Mucosa of rectum (tissue), 2 donors: ENCODE results near the gene IL17RA.

Experiments
- H3K27ac ChIP-seq, 2 donors: one replicate each; pipeline ENCODE4 v1.7.0; 2013; ENCODE audit warnings: inconsistent platforms in 2 of 2, low read depth in 2 of 2, low read length in 2 of 2
- H3K27me3 ChIP-seq, 2 donors: one replicate each; pipeline ENCODE4 v1.7.0; 2013; ENCODE audit warnings: low read length in 2 of 2; ENCODE audit not compliant: control insufficient read depth in 2 of 2, insufficient read depth in 2 of 2
- H3K36me3 ChIP-seq, 2 donors: one replicate each; pipeline ENCODE4 v1.7.0; 2013; ENCODE audit warnings: low read length in 2 of 2; ENCODE audit not compliant: control insufficient read depth in 2 of 2, insufficient read depth in 2 of 2
- H3K4me1 ChIP-seq, 2 donors: one replicate each; pipeline ENCODE4 v1.7.0; 2013; ENCODE audit warnings: low read length in 2 of 2, mild to moderate bottlenecking in 1 of 2; ENCODE audit not compliant: control insufficient read depth in 2 of 2, insufficient read depth in 2 of 2
- H3K4me3 ChIP-seq, 2 donors: one replicate each; pipeline ENCODE4 v1.7.0; 2013; ENCODE audit warnings: low read length in 2 of 2
- H3K9ac ChIP-seq, 2 donors: one replicate each; pipeline ENCODE4 v1.7.0; 2013; ENCODE audit warnings: low read length in 2 of 2, low read depth in 1 of 2, mild to moderate bottlenecking in 1 of 2
- H3K9me3 ChIP-seq, 2 donors: one replicate each; pipeline ENCODE4 v1.7.0; 2013; ENCODE audit warnings: low read length in 2 of 2; ENCODE audit not compliant: control insufficient read depth in 2 of 2
- donor health status: healthy.
- donor health status: Normal muscosa, but diverticular disease.

The IL17RA gene

DNA sequence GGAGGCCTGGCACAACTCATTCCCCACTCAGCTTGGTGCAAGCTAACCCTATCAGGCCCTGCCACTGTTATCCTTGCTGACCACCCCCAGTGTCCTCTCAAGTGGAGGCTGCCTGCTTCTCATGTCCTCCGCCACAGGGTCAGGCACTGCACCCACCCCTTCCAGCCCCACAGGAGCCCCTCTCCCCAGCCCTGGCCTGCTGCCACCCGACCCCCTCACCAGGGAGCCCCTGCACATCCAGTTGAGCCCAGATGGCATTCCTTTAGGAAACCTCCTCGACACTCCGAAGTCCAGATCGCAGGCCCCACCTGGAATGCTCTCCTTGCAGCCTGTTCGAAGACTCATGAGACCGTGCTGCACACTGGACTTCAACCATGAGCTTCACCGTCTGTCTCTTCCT, 28.0 kb upstream of the IL17RA start:
- H3K36me3 ChIP-seq = no peaks in the 10 kb centered on the region
- H3K27ac ChIP-seq = no peak overlapping the region
- H3K27me3 ChIP-seq = no peaks in the 10 kb centered on the region
- H3K4me1 ChIP-seq = no peaks in the 10 kb centered on the region
- H3K4me3 ChIP-seq = no peak overlapping the region
- no peak overlapping the region for H3K9ac ChIP-seq
- no peaks in the 10 kb centered on the region for H3K9me3 ChIP-seq

DNA sequence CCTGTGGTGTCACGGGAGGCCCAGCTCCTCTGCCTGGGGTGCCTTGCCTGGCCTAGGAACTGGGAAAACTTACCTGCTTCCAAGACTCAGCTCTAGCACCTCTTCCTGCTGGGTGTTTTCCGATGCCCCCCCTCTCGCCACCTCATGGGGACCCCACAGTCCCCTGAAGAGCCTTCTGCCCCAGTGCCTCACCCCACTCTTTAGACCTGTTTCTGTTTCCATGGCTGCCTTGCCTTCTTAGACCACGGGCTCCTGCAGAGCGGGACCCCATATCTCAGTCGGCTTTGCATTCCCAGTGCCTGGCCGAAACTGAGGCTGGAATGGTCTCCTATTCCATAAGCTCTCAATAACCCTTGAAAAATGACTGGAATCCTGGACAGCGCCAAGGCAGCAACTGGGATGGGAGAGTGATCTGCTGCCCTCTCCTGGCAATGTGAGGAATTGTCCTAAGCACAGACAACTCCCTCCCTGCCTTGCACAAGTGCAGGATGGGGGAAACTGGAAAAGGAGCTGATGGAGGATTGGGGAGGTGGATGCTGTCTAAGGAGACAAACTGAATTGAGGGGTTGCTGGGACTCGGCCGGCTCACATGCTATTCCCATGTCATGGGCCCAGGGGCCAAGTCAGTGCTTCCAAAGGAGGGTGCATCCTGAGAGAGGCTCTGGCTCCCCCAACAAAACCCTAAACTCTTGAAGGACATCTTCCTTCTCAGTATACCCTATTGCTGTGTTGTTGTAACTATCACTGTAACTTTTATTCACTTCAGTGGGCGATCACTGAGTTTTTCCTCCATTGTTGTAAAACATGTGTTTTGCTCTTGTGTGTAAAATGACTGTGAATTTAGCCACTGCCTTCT, 26.6 kb upstream of the IL17RA start:
- Histone ChIP-seq H3K27ac (no peak overlapping the region), H3K9me3 (no peaks in the 10 kb centered on the region), H3K27me3 (no peaks in the 10 kb centered on the region), H3K4me3 (no peak overlapping the region), H3K4me1 (no peaks in the 10 kb centered on the region), H3K36me3 (no peaks in the 10 kb centered on the region), H3K9ac (no peak overlapping the region)

DNA sequence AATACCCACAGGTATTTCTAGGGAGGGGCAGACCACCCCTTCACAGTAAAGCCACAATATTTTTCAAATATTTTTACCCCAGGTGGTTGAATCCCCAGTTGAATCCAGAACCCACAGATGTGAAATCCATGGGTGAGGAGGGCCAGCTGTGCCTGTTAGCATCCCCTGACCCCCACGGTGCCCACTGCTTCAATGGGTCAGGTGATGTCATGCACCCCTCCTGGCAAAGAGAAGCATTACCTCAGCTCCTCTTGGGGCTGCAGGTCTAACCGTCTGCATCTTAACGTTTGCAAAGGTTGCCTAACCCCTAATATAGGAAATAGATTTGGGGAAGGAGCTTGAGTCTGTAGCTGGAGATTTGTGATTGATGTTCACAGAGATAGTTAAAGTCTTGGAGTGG, 24.7 kb upstream of the IL17RA start:
- Histone ChIP-seq H3K27ac (no peak overlapping the region), H3K4me1 (no peaks in the 10 kb centered on the region), H3K4me3 (no peak overlapping the region), H3K27me3 (no peaks in the 10 kb centered on the region), H3K9ac (no peak overlapping the region), H3K36me3 (no peaks in the 10 kb centered on the region), H3K9me3 (no peaks in the 10 kb centered on the region)

DNA sequence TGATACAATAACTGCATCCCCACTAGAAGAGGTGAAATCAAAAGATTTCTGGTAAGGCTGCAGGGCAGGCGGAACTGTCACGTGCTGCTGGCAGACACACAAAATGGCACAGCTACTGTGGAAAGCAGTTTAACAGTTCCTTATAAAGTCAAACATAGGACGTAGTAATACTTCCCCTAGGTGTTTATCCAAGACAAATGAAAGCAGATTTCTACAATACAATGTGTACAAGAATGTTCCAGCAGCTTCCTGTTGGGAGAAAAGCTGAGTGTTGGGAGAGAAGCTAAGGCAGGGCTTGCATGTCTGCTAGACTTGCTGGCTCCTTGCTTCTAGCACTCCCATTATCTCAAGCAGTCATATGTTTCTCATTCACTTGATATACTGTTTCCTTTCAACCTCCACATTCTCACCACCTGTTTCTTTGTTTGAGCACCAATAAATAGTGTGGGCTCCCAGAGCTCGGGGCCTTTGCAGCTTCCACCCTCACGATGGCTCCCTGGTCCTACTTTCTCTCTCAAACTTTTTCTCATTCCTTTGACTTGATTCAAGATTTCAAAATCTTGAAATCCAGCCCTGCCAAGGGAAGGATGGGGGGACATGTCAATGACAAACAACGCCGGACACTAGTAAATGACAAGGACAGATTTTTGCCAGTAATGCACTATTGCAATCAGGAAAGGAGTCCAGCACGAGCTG, 21.2 kb upstream of the IL17RA start:
- Histone ChIP-seq H3K4me3 (no peak overlapping the region), H3K9me3 (no peaks in the 10 kb centered on the region), H3K27me3 (no peaks in the 10 kb centered on the region), H3K9ac (no peak overlapping the region), H3K36me3 (no peaks in the 10 kb centered on the region), H3K27ac (no peak overlapping the region), H3K4me1 (no peaks in the 10 kb centered on the region)

DNA sequence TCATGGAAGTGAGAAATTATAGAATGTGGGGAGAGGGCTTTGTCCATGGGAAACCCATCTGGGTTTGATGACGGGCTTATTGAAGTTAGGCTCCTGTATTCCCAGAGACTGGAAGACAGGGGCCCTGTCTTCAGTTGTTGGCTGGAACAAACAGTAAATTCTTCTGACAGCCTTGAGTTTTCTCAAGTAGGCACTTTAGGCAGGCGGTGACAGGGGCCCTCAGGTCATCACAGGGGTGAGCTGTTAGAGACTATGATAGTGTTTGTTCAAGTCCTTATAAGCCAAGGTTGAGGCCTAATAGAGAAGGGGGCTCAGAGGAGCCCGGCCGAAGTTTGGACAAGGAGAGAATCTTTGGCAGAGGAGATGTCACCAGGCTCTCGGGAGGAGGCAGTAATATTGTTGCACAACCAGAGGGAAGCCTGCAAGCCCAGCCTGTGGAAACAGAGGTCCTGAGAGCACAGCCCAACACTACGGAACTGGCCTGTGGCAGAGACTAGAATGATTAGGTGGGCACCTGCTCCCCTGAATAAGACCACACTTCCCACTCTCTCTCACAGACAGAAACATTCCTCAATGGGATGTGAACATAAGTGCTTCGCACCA, 20.2 kb upstream of the IL17RA start:
- Histone ChIP-seq H3K27me3 (no peaks in the 10 kb centered on the region), H3K36me3 (no peaks in the 10 kb centered on the region), H3K4me1 (no peaks in the 10 kb centered on the region), H3K9ac (no peak overlapping the region), H3K4me3 (no peak overlapping the region), H3K27ac (no peak overlapping the region), H3K9me3 (no peaks in the 10 kb centered on the region)

DNA sequence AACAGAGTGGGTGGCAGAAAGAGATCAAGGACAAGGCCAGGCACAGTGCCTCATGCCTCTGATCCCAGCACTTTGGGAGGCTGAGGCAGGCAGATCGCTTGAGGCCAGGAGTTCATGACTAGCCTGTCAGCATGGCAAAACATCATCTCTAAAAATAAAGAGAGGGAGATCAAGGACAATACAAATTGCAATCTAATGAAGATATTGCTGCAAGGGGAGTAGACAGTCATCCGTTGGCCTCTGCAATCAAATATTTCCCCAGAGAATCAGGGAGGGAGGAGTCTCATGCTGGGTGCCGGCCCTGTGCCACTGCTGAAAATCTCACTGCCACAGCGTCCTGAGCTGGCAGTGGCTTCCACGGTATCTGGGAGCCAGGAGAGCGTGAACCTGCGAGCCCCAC, 19.4 kb upstream of the IL17RA start:
- Histone ChIP-seq H3K4me1 (no peaks in the 10 kb centered on the region), H3K27ac (no peak overlapping the region), H3K9ac (no peak overlapping the region), H3K9me3 (no peaks in the 10 kb centered on the region), H3K27me3 (no peaks in the 10 kb centered on the region), H3K4me3 (no peak overlapping the region), H3K36me3 (no peaks in the 10 kb centered on the region)

DNA sequence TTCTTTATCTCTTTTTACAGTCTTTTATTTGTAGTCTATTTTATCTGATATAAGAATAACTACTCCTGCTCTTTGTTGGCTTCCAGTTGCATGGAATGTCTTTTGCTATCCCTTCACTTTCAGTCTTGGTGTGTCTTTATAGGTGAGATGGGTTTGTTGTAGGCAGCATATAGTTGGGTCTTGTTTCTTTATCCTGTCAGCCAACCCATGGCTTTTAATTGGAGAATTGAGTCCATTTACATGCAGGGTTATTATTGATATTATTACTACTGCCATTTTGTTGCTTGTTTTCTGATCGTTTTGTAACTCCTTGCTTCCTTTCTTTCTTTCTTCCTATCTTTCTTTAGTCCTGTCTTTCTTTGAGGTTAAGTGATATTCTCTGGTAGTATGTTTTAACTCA, 11.9 kb upstream of the IL17RA start:
- Histone ChIP-seq H3K36me3 (no peaks in the 10 kb centered on the region), H3K9me3 (no peaks in the 10 kb centered on the region), H3K27me3 (no peaks in the 10 kb centered on the region), H3K4me1 (no peaks in the 10 kb centered on the region), H3K4me3 (no peak overlapping the region), H3K9ac (no peak overlapping the region), H3K27ac (no peak overlapping the region)

DNA sequence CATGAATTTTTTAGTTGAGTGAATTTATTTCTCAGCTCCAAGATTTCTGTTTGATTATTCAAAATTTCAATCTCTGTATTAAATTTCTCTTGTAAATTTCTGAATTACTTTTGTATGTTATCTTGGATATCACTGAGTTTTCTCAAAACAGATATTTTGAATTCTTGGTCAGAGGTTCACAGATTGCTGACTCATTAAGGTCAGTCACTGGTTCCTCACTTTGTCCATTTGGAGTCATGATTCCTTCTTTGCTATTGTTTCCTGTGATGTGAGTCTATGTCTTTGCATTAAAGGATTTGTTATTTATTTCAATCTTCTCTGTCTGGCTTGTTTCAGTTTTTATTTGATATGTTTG, 10.2 kb upstream of the IL17RA start:
- no peaks in the 10 kb centered on the region for H3K9me3 ChIP-seq
- H3K36me3 ChIP-seq = no peaks in the 10 kb centered on the region
- no peak overlapping the region for H3K27ac ChIP-seq
- no peaks in the 10 kb centered on the region for H3K4me1 ChIP-seq
- H3K4me3 ChIP-seq = no peak overlapping the region
- H3K9ac ChIP-seq = no peak overlapping the region
- no peaks in the 10 kb centered on the region for H3K27me3 ChIP-seq

DNA sequence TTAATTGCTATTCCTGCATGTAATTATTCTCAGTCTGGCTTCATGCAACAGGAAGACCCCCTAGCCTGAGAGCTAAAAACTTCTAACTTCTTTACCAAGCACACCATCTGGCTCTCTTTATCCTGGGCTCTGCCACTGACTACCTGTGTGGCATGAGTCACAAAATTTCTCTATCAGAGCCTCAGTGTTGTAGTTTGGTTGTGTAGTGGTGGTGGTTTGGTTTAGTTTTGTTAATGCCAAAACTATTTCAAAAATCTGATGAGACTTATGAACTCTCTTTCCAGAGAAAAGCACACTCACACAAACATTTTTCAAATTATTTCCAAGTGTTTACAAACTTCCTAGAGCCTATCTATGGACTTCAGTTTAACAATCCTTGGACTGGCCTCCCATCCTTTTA, 7.5 kb upstream of the IL17RA start:
- Histone ChIP-seq H3K27me3 (no peaks in the 10 kb centered on the region), H3K36me3 (no peaks in the 10 kb centered on the region), H3K27ac (no peak overlapping the region), H3K9me3 (no peaks in the 10 kb centered on the region), H3K4me1 (no peaks in the 10 kb centered on the region), H3K4me3 (no peak overlapping the region), H3K9ac (no peak overlapping the region)

DNA sequence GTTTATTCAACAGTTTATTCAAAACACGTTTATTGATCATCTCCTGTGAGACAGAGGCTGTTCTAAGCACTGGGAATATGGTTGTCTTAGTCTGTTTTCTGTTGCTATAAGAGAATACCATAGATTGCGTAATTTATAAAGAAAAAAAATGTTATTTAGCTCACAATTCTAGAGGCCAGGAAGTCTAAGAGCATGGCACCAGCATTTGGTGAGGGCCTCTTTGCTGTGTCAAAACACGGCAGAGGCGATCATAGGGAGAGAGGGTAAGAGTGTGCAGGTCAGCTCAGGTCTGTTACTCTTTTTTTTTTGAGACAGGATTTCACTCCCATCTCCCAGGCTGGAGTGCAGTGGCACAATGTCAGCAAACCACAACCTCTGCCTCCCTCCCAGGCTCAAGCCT, 5.2 kb upstream of the IL17RA start:
- Histone ChIP-seq H3K36me3 (no peaks in the 10 kb centered on the region), H3K27ac (no peak overlapping the region), H3K27me3 (no peaks in the 10 kb centered on the region), H3K9me3 (no peaks in the 10 kb centered on the region), H3K9ac (no peak overlapping the region), H3K4me1 (peaks cover 0 to 3% of the 10 kb centered on the region in 2 donors), H3K4me3 (no peak overlapping the region)
